ENCODE data around the gene DVL2.

DVL2 gene

DNA sequence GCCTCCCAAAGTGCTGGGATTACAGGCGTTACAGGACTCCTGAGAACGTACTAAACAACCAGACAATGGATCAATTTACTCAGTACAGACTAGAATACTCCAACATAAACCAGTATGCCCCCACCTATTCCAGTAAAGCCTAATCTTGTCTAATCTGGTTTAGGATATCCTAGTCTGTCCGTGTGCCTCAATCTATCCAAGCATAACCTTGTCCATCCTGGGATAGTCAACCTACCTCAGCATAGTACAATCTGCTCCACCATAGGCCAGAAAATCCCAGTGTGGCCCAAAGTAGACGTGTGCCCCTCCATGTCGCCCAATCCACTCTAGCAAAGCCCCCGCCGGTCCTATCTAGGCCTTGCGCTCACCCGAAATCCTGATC lies 625 bp downstream of the DVL2 start:
- TF ChIP-seq, protein P1, sequence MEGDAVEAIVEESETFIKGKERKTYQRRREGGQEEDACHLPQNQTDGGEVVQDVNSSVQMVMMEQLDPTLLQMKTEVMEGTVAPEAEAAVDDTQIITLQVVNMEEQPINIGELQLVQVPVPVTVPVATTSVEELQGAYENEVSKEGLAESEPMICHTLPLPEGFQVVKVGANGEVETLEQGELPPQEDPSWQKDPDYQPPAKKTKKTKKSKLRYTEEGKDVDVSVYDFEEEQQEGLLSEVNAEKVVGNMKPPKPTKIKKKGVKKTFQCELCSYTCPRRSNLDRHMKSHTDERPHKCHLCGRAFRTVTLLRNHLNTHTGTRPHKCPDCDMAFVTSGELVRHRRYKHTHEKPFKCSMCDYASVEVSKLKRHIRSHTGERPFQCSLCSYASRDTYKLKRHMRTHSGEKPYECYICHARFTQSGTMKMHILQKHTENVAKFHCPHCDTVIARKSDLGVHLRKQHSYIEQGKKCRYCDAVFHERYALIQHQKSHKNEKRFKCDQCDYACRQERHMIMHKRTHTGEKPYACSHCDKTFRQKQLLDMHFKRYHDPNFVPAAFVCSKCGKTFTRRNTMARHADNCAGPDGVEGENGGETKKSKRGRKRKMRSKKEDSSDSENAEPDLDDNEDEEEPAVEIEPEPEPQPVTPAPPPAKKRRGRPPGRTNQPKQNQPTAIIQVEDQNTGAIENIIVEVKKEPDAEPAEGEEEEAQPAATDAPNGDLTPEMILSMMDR (IDR thresholded peaks at IDR 0.05) = no peak
- no peaks in the 10 kb centered on the region for H3K9me3 ChIP-seq
- H3K4me3 ChIP-seq (ENCODE audit: low read depth in 1 of 2, low read length in 1 of 2) = peak overlapping the region; percentile 93 to 100
- H3K36me3 ChIP-seq = peaks cover 40% of the 10 kb centered on the region
- H3K27ac ChIP-seq = peak overlapping the region; percentile 79
- no peaks in the 10 kb centered on the region for H3K27me3 ChIP-seq
- peaks cover 41 to 42% of the 10 kb centered on the region in 2 experiments for H3K4me1 ChIP-seq (ENCODE audit: control insufficient read depth in 1 of 2, insufficient read depth in 1 of 2, low read depth in 1 of 2, low read length in 1 of 2)

DNA sequence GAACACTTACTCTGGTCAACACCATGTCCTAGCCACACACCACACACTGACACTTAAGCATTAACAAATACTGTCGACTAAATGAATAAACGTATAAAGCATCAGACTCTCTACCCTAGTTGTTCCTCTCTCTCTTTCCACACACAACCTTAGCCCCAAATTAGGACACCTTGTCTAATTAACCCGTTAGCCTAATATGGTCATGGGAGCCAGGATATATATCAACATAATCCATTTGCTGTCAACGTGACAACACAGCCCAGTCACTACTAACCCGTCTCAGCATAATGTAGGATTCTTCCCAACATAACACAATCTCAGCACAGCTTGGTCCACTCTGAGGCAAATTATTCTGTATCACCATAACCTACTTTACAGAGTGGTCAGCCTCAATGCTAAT lies 2.2 kb downstream of the DVL2 start:
- H3K4me1 ChIP-seq (ENCODE audit: control insufficient read depth in 1 of 2, insufficient read depth in 1 of 2, low read depth in 1 of 2, low read length in 1 of 2) = peaks cover 33 to 35% of the 10 kb centered on the region in 2 experiments
- peaks cover 43% of the 10 kb centered on the region for H3K36me3 ChIP-seq
- H3K4me3 ChIP-seq (ENCODE audit: low read depth in 1 of 2, low read length in 1 of 2) = no peak overlapping the region

GRCh38 chr17:7229504-7229903 lies 4.8 kb downstream of the DVL2 start:
- Histone ChIP-seq H3K4me1 (ENCODE audit: control insufficient read depth in 1 of 2, insufficient read depth in 1 of 2, low read depth in 1 of 2, low read length in 1 of 2) (peaks cover 13 to 15% of the 10 kb centered on the region in 2 experiments), H3K4me3 (ENCODE audit: low read depth in 1 of 2, low read length in 1 of 2) (no peak overlapping the region), H3K36me3 (peaks cover 41% of the 10 kb centered on the region), H3K9me3 (no peaks in the 10 kb centered on the region), H3K27me3 (no peaks in the 10 kb centered on the region), H3K27ac (no peak overlapping the region)
- TF ChIP-seq, protein P1 (IDR thresholded peaks at IDR 0.05) = no peak

More for the DNA sequence above, 2.2 kb downstream of the DVL2 start:
- H3K9me3 ChIP-seq = no peaks in the 10 kb centered on the region
- no peak overlapping the region for H3K27ac ChIP-seq
- no peaks in the 10 kb centered on the region for H3K27me3 ChIP-seq
- TF ChIP-seq, protein P1 (IDR thresholded peaks at IDR 0.05) = no peak

DNA sequence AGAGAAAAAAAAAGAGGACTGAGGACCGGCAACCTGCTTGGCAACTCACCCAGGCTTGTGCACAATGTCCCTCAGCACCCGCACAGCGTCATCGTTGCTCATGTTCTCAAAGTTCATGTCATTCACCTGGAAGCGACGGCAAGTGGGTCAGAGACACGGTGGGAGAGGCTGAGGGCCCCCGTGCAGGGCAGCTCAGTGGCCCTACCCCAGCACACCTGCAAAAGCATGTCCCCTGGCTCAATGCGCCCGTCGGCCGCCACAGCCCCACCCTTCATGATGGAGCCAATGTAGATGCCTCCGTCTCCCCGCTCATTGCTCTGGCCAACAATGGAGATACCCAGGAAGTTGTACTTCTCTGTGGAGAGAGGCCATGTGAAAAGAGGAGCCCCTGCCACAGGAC lies 5.4 kb downstream of the DVL2 start:
- no peak overlapping the region for H3K27ac ChIP-seq
- H3K27me3 ChIP-seq = no peaks in the 10 kb centered on the region
- H3K4me3 ChIP-seq (ENCODE audit: low read depth in 1 of 2, low read length in 1 of 2) = no peak overlapping the region
- no peaks in the 10 kb centered on the region for H3K9me3 ChIP-seq
- TF ChIP-seq, protein P1 (IDR thresholded peaks at IDR 0.05) = no peak
- H3K36me3 ChIP-seq = peaks cover 47% of the 10 kb centered on the region
- peaks cover 9 to 10% of the 10 kb centered on the region in 2 experiments for H3K4me1 ChIP-seq (ENCODE audit: control insufficient read depth in 1 of 2, insufficient read depth in 1 of 2, low read depth in 1 of 2, low read length in 1 of 2)

GRCh38 chr17:7226721-7227710 lies 7.3 kb downstream of the DVL2 start:
- peaks cover 66% of the 10 kb centered on the region for H3K36me3 ChIP-seq
- H3K9me3 ChIP-seq = no peaks in the 10 kb centered on the region
- H3K4me3 ChIP-seq (ENCODE audit: low read depth in 1 of 2, low read length in 1 of 2) = no peak overlapping the region
- H3K4me1 ChIP-seq (ENCODE audit: control insufficient read depth in 1 of 2, insufficient read depth in 1 of 2, low read depth in 1 of 2, low read length in 1 of 2) = no peaks in the 10 kb centered on the region
- no peak overlapping the region for H3K27ac ChIP-seq
- H3K27me3 ChIP-seq = no peaks in the 10 kb centered on the region
- TF ChIP-seq, protein P1 (IDR thresholded peaks at IDR 0.05) = no peak

Data from neutrophil (primary cell).